Fibroblast of skin of scalp (primary cell): ENCODE data around the gene SEMA7A.

Experiments
- DNase-seq: peaks from one replicate; pipeline ENCODE4 v3.0.0-alpha.2; 2013

SEMA7A gene

GRCh38 chr15:74386496-74387140 is 47.1 kb downstream of the SEMA7A start:
- no peak for DNase-seq

DNA sequence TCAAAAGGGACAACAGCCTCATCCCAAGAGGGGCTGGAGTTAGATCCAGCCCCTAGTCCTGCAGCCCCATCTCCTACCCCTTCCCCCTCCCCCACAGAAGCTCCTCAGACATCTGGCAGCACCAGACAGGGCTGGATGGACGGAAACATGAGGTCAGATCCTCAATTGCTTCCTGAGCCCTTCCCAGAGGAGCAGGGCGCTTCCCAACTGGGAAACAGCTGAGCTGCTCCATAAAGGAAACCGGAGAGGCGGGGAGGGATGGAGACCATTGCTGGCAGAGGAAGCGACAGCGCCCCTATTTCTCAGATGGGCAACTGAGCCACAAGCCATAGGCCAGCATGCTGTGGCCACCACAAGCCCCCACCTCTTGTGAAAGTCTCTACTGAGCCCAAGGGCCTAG is 48.0 kb downstream of the SEMA7A start:
- DNase-seq: no peak

DNA sequence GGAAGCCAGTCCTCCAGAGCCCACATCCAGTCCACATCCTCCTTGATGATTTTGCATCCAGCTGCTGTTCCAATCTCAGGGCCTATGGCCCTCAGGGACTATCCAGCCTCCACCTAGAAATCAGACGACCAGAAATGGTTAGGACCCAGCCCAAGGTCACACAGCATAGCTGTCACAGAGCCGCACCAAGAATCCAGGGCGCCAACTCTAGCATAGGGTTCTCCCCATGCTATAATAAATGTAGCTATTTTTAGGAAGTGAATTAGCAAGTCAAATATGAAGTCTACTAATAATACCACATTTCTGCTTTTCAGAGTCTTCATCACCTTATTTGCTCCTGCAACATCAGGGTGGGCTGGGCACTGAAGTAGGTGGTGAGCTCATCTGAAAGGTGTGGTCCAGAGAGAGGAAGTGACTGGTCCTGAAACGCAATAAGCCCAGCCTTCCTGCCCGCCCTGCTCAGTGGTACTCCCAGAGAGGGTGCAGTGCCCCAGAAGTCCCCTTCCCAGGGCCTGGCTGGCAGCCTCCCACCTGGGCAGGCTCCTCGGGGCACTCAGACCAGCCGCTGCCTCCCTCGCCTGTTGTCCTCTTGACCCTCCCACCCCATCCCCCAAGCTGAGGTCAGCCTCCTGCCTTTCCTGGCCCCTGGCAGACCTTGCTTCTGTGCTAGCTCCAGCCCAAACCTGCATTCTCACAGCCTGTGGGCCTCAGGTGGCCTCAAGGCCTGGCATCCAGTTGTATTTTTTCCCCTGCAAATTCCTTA is 48.7 kb downstream of the SEMA7A start:
- peak; percentile 43 for DNase-seq

DNA sequence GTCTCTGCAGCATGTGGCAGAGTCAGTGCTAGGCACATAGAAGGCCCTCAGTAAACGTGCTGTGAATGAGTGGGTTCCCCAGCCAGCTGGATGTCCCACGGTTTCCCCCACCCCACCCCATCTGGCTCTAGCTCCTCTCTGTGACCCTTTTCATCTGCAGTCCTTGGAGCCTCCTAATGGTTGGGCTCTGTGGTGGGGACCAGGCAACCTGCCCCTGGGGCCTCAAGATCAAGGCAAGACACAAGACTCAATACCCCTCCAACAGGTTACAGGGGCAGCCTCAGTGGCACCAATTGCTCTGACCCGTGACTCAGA is 49.2 kb downstream of the SEMA7A start:
- no peak for DNase-seq

DNA sequence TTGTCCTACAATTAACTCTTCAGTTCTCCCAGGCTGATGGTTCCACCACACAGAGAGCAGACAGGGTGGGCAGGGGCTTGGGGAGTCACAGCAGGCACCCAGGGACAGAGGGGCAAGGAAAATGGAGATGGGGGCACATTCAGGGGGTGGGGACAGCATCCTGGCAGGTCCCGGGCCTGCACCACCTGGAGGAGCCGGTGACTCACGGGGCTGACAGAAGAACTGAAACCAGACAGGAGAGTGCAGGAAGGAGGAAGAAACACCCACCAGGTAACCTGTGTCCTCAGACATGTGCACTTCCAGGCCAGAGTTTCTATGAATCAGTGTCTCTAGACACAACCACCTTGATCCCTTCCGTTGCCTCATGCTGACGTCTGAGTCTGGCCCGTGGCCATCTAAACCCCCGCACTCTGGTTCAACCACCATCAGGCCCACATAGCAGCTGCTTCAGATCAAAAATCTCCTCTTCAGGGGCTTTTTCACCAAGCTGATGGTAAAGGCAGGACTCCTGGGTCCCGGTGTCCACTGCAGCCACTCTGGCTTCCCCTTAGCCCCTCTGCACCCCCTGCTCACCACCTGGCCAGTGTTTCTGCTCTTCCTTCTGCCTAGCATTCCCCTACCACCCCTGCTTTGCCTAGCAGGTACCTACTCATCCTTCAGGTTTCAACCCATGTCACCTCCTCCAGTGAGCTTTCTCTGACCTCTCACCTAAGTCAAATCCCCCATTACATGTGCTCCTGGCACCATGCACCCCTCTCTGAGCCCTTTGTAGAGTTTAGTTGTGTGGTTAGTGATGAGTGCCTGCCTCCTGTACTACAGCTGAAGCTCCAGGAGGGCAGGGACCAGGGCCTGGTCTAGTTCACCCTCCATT is 49.8 kb downstream of the SEMA7A start:
- DNase-seq: no peak

DNA sequence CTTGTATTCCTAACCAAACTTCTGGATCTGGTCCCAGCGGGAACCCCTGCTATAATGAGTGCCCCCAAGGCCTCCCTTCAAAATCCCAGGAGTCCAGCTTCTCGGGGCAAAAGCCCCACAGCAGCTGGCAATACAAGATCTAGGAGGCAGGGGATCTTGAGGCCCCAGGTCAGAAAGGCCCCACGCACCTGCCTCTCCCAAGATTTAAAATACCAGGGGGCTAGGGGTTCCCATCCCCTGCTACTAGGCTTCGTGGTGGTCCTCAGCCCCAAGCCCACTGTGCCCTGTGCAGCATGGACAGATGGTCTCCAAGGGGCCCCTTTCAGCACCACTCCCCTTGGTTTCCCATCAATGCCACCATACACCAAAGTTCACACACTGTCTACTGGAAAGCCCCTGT is 50.5 kb downstream of the SEMA7A start:
- no peak for DNase-seq

GRCh38 chr15:74382004-74382816 is 51.5 kb downstream of the SEMA7A start:
- DNase-seq: peak; percentile 77

- no peak for DNase-seq
Observed at GRCh38 chr15:74381481-74381880, 52.3 kb downstream of the SEMA7A start.

DNA sequence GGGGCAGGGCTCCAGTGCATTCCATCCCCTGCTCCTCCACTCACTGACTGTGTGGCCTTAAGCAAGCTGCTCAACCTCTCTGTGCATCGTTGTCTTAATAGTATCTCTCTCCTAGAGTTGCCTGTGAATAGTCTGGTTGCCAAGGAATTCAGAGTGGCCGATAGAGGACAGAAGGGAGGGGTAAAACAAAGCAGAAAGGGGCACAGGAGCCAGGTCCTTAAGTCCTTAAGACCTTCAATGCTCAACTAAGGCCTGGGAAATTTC is 52.6 kb downstream of the SEMA7A start:
- DNase-seq: no peak

DNA sequence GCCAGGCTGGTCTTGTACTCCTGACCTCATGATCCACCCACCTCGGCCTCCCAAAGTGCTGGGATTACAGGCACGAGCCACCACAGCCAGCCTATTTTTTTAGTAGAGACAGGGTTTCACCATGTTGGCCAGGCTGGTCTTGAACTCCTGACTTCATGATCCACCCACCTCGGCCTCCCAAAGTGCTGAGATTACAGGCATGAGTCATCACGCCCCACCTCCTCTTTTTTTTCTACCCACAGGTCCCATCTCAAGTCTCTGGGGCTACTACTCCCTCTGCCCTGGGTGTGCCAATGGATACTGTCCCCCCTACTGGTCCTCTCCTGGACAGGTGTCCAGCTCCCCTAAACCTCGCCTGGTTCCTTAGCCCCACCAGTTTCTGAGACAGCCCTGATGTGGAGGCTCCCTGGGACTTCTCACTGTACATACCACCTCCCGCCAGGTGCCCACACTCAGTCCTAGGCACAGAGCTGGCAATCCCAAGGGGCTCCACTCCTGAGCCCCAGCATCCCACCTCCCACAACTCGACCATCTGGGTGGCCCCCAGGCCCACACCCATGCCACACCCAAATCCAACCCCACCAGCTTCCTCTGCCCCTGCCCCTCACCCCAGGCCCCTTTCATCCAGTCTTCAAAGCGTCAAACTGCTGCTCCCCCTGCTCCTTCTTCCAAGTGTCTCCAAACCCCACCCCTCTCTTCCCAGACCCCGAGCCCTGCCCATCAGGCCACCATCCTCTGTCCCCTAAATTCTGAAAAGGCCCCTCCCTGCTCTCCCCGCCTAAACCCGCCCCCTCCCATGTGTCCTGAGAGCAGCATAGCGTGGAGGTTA is 53.2 kb downstream of the SEMA7A start:
- DNase-seq: no peak

DNA sequence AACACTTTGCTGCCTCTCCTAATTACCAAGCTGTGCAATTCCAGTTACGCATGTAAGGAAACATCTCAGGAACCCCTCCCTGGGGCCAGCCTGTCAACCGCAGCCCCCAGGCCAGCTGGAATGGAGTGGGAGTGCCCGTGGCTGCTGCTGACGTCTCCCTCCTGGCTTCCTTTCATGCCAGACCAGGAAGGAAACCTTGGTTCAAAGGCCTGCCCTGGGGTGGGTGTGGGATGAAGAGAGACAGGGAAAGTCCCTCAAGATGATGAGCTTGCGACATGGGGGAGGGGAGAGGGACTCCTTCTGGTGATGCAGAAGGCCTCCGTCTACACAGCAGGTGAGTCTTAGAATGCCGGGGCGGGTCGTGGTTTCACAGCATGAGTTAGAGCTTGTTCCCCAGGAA is 54.9 kb downstream of the SEMA7A start:
- peak; percentile 73 for DNase-seq

GRCh38 chr15:74377831-74378766 is 55.7 kb downstream of the SEMA7A start:
- no peak for DNase-seq

GRCh38 chr15:74376825-74377581 is 56.8 kb downstream of the SEMA7A start:
- no peak for DNase-seq

DNA sequence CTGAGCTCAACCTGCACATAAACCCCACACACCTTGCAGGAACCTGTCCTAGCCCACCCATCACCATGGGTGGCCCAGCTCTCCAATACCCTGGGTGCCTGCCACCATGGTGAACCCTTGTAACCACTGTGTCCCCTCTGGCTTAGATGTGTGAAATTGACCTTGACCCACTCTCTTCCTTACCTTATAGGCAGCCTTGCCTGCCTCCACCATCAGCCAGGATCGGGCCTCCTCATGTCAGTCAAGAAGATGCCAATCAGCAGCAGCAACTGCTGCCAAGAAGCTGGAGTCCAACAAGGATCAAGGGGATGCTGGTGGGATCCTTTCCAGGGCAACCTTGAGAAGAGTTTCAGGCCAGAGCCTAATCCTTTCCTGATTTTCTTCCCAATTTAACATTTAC is 57.5 kb downstream of the SEMA7A start:
- no peak for DNase-seq

DNA sequence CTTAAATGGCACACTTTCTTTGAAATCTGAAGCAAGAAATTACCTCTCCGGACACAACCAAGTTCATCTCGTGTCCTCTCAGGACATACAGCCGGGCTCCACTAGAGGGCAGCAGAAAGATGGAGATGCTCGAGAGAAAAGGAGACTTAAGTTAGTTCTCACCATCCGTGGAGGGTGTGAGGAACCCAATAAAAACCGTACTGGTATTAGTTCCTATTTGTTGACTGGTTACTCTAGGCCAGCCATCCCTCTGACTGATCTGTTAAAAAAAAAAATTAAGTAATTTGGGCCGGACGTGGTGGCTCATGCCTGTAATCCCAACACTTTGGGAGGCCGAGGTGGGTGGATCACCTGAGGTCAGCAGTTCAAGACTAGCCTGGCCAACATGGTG is 58.5 kb downstream of the SEMA7A start:
- DNase-seq: peak; percentile 80

DNA sequence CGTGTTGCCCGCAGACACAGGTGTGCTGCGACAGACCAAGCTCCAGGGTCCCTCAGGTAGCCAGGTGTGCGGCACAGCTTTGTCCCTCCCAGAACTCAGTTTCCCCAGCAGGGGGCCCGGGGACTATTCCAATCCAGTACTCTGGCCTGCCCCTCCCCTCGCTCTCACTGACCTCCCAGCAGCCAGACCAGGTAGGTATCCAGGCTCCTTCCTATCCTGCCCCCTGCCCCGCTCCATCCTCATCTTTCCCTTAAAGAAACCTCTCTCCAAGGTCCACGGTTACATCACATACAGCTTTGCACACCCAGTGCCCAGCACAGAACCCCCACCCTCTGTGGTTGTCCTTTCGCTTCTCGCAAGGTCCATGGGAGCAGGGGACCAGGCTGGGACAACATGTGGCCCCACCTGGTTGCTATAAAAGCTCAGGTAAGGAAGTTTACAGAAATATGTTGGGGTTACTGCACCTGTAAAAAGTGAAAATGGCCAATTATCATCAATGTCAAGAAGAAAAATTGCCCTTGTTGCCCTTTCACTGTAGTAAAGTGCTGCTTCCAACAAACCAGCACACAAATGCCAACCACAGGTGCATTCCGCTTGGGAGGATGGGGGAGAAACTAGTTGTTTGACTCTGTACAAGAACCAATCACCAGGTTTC is 59.0 kb downstream of the SEMA7A start:
- no peak for DNase-seq

GRCh38 chr15:74373731-74374647 is 59.8 kb downstream of the SEMA7A start:
- peak; percentile 83 for DNase-seq

DNA sequence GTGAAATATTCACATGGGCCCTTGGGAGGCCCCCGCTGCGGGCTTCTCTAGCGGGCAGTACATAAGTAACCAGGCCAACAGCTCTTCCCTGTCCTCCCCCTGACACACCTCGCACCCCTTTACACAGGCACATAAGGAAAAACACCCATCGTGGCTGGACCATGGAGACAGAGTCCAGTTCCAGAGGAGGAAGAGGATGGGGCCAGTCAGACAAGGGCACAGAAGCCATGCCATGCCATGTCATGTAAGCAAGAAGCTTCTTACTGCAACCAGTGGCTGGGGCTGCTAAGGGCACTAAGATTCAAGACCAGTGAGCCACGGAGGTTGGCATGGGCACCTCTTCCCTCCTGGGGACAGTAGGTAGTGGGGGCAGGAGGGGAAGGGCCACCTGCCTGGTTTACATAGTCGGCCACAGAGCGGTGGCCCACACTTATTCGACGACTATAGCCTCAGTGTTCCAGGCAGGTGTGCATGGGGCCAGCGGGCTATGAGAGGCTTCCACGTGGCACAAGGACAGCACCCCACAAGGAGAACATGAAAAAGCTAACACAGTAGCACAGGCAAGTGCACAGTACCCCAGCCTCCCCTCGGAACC is 60.6 kb downstream of the SEMA7A start:
- DNase-seq: no peak
